ENCODE measurements around the gene RIF1.

The RIF1 gene

DNA sequence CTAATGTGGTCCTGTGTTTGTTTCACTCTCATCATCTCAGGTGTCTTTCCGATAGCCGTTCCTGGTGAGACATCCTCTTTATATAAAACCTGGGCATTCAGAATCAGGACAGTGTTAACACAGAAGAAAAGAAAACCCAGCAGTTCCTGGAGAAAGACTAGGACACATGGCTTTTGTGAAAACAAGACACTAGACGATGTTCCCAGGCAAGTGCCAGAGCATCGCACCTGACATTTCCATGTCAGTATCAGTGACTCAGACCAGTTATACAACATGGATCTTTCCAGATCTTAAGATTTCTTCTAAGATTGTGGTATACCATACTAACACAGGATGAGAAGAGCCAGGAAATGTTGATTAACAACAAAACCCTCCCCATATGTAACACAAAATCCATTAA lies 96.5 kb downstream of the RIF1 start:
- DNase-seq (ENCODE audit: low read depth), result no peak
- no peak overlapping the region for H3K4me3 ChIP-seq (ENCODE audit: low read depth, low read length)

DNA sequence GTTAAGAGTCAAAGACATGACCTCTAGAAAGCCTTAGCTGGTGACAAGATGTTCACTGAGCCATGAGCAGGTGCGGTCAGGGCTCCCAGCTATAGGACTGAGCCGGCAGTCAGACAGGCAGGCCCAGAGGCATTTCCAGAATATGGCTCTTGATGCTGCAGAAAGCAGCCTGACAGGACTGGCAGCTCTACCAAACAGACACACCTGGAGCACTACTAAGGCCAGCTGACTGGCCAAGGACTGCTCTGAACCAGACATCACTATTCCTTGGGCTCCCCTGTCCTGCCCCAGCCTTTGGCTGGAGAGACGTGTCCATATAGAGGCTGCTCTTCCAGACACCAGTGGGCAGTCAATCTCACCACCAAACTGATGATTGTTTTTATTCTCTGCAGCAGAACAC lies 98.8 kb downstream of the RIF1 start:
- H3K4me3 ChIP-seq (ENCODE audit: low read depth, low read length), result no peak overlapping the region
- DNase-seq (ENCODE audit: low read depth), result no peak

DNA sequence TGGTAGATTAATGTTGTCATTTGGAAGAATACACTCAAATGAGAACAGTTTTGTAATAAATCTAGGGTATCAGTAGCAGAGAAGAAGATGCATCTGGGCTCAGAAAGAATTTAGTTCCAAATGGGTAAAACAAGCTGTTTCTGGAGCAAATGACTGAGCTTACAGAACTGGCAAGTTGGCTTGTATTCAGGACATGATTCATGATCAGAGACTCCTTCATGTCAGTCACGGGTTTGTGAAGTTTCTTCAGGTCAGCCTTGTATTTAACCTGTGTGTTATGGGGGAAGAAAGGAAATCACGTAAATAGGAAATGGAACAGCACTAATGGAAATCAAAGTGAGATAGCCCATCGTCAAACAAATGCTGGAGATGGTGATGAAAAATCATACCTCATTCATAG lies 109.1 kb downstream of the RIF1 start:
- DNase-seq (ENCODE audit: low read depth), result no peak
- H3K4me3 ChIP-seq (ENCODE audit: low read depth, low read length), result no peak overlapping the region

DNA sequence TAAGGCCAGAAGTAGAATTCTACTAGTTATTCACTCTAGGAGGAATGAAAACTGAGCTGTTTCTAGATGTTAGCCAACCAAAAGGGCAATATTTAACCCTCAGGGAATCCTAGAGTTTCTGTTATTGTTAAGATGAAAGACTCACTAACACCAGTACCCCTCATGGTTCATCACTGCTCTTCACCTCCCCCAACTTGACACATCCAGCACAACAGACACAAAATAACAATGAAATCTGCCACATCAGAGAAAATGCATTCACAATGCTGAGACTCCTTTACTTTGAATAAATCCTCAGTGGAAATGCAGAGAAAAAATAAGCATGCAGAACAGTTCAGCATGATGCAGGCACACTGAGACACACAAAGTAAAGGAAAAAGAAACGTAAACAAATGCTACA lies 111.3 kb downstream of the RIF1 start:
- no peak overlapping the region for H3K4me3 ChIP-seq (ENCODE audit: low read depth, low read length)
- DNase-seq (ENCODE audit: low read depth), result no peak

DNA sequence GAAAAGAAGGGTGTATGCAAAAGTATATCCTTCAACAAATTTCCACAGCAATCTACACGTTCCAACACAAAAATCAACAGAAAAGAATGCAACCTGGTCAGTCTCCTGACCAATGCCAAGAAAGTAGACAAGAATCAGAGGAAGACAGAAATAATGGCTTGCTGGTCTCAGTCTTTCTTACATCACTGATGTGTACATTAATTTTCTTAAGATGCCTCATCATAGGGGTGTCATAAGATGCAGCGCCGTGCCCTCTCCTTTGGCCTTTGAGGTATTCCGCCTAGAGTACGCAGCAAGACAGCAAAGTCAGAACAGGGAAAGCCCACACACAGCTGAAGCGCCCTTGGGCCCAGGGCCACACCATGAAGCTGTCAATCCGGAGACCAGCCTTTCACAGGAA lies 112.9 kb downstream of the RIF1 start:
- H3K4me3 ChIP-seq (ENCODE audit: low read depth, low read length), result no peak overlapping the region
- no peak for DNase-seq (ENCODE audit: low read depth)

DNA sequence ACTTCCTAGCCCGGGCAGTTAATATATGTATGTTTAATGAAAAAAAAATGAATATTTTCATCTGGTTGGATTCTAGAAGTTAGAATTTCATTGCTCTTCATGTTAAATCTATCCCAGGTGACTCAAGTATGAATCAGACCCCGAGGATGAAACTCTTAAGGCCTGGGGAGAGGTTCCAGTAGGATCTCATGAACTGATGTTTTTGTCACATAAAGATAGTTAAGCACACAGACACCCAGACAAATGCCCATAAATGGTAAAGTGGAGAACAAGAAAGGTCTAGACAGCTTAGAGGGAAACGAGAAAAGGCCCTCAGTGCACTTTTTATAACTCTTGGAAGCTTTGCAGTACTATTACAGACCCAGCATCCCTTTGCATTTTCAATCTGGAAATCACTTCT lies 114.1 kb downstream of the RIF1 start:
- no peak overlapping the region for H3K4me3 ChIP-seq (ENCODE audit: low read depth, low read length)
- DNase-seq (ENCODE audit: low read depth), result no peak

DNA sequence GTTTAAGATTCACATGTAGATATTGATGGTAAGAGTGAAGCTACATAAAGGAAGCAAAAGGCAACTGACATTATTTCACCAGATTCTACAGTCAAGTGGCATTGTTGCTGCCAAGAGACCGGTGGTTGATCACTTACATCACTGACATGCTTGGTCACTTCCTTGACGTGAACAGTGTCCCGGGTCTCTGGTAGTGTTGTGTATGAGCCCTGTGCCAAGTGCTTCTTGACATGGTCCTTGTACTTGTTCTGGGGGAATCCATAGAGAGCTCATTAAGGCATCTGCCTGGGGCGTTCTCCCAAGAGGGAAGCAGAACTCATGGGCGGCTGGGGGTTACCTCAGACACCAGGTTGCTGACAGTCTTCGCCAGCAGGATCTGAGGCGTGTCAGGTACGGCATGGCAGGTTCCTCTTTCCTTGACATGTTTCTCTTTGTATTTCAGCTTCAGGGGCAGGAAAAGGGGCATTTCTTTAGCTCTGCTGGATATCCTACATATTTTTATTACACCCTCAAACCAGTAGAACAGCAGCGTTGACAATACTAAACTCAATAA lies 116.2 kb downstream of the RIF1 start:
- DNase-seq (ENCODE audit: low read depth), result no peak
- no peak overlapping the region for H3K4me3 ChIP-seq (ENCODE audit: low read depth, low read length)

DNA sequence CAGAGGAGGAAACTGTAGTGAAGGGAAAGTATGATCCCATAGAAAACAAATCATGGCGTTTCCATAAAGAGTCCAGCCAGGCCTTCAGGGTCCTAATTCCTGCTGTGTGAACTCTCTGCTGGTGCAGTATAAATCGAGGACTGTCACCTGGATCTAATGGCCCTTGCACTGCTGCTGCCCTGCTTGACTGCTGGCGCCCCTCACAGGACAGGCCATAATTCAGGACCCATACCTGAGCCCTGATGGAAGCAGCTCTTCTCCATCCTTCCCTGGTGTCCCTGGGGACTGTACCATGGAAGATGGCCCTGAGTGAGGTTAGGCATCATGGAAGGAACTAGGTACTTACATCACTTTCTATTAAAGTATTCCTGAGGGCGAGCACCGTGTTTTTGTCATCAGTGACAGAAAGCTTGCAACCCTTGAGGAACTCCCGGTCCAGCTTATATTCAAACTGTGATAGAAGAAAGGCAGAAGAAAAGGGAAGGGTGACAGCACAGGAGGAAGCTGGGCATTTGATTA lies 116.9 kb downstream of the RIF1 start:
- no peak for DNase-seq (ENCODE audit: low read depth)
- no peak overlapping the region for H3K4me3 ChIP-seq (ENCODE audit: low read depth, low read length)
